A172 (cell line): ENCODE measurements around the gene DPH3. TPM values are rescaled to one million over a fixed set of nuclear protein-coding genes. Genes with fewer than 3 reads are reported as not detected.

Source experiments
- DNase-seq: peaks from one replicate; pipeline ENCODE4 v3.0.0-alpha.2; 2015; ENCODE audit warnings: low spot score
- total RNA-seq: library from RNA; depleted of rRNA; stranded (reverse); fragments of >200 nt; shearing (Covaris generic); gene quantifications from 2 replicates; pipeline ENCODE4 v1.2.3, GENCODE V29; 2014; rRNA removed

DPH3 gene
- total RNA-seq, 1 experiment from 2014 or later: 23.5 TPM

DNA sequence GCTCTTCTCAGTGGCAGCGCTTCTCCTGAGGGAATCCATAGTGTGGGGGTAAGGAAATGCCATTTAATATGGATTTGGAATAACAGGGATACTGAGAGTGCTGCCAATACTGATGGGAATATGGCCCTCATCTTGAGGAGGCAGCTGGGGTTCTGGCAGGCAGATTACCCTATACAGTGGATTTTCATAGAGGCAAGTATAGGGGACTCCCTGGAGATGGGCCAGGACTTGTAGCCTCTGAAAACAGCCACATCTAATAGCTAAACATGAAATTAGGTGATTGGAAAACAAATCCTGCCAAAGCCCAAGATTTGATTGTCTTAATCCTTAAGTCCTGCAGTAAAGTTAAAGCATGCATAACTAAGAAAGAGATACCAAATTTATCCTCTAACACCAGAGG lies 30.9 kb downstream of the DPH3 start:
- DNase-seq: no peak

DNA sequence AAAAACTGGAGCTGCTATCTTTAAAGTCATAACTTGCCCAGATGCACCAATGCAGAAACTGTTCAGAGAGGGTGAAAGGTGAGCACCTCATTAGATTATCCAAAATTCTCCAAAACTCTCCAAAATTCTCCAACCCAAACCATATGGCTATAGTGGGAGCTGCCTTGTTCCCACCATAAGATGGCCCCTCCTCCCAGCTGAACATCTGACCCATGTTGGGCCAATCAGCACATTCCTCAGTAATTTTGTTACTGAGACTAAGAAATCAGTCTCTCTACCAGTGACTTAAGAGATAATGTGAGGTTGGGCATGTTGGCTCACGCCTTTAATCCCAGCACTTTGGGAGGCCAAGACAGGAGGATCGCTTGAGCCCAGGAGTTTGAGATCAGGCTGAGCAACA lies 32.8 kb downstream of the DPH3 start:
- DNase-seq: no peak

DNA sequence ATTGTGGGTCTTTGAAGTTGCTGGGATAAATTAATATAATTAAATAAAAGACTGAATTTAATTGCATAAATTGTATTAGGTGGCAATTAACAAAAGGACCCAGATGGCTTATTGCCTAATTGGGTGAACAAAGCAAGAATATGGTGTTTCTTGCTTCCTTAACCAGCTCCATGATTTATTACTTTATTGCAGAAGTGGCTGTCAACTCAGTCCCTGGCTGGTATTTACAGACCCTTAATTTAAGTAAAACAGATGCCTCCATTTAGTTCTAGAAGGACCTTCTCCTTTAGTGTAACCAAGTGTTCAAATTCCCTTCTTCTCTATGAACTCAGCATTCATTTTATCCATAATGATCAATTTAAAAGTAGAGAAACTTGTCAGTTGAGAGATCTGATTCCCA lies 35.1 kb downstream of the DPH3 start:
- DNase-seq: no peak

DNA sequence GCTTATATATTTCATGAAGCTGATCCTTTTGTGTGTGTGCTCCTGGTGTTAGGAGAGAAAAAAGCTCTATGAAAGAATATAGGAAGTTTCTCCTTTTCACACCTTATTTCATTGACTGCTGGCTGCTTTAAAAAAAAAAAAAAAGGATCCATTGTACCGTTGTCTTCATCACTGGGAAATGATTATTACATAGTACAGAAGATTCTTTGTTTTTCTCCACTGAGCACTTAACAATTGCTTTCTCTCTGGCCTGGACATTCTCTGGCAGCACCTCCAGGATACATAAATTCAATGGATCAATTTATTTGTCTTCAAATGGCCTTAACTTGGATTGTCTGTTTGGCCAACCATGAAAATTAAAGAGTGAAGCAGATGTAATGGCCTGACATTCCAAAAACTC lies 37.2 kb downstream of the DPH3 start:
- no peak for DNase-seq

DNA sequence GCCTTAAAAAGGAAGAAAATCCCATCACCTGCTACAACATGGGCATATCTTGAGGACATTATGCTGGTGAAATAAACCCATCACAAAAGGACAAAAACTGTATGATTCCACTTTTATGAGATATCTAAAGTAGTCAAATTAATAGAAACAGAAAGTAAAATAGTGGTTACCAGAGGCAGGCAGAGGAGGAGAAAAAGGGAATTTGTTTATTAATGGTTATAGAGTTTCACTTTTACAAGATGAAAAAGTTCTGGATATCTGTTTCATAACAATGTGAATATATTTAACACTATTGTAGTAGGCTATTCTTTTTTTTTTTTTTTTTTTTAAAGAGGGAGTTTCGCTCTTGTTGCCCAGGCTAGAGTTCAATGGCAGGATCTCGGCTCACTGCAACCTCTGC lies 40.4 kb downstream of the DPH3 start:
- DNase-seq: no peak

DNA sequence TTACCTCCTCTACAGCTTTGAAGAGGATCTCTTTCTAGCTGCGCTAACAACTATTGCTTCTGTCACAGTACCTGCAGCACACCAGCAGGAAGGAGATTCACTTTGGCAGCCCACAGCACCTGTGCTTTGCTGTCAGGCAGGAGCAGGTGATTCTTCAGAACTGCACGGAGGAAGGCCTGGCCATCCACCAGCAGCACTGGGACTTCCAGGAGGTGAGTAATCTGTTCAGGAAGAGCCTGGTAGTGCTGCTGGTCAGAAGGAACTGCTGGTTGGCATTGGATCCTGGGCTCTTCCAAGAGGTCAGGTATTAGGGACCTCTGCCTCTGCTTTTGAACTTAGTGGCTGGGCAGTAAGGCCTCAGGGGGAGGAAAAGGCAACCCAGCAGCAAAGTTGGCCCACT lies 42.2 kb downstream of the DPH3 start:
- no peak for DNase-seq

DNA sequence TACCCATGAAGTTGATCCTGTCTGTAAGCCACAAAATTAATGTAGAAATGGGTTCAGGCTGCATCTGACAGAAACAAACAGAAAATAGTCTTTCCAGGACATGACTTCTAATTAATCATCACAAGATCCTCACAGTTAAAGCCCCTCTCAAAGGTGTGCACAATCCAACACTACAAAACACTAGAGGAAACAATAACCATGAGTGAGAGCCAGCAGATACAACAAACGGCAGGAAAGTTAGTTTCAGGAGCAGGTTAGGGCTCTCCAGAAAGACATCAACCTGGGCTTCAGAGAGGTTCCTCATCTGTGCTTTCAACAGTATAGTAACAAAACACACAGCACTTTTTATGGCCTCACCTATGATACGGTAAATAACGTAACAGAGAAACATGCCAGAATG lies 42.8 kb downstream of the DPH3 start:
- DNase-seq: no peak

DNA sequence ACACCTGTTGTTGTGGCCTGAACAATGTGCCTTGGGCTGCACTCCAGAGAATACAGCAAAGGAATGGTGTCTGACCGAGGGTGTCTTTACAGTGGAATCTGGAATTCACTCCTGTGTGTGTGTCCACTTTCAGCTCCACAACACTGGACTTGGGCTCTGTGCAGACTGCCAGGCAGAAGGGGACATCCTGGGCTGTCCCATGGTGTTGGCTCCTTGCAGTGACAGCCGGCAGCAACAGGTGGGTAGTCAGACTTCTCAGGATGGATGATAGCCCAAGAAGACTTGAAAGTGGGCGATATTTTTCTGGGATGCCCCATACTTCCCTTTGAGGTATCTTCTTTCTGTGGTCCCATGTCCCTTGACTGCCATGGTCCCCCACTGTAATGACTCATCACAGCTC lies 45.0 kb downstream of the DPH3 start:
- no peak for DNase-seq

DNA sequence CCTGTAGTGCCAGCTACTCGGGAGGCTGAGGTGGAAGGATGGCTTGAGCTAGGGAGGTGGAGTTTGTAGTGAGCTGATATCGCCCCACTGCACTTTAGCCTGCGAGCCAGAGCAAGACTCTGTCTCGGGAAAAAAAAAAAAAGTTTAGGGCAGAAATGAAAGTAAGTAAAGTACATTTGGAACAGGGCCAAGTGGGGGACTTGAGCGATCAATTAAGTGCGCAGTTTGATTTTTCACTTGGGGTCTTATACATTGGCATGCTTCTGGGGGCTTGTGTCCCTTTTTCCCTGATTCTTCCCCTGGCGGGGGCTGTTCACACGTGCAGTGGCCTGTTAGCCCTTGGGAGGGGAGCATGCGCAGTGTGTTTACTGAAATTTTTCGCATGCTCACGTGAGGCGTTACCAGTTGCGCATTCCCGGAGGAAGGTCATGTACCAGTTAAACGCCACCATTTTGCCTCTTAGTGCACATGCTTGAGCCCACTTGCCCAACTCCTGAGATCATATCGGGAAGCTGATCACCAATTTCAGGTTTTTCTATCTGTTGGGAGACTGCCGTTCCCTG lies 48.3 kb downstream of the DPH3 start:
- no peak for DNase-seq

DNA sequence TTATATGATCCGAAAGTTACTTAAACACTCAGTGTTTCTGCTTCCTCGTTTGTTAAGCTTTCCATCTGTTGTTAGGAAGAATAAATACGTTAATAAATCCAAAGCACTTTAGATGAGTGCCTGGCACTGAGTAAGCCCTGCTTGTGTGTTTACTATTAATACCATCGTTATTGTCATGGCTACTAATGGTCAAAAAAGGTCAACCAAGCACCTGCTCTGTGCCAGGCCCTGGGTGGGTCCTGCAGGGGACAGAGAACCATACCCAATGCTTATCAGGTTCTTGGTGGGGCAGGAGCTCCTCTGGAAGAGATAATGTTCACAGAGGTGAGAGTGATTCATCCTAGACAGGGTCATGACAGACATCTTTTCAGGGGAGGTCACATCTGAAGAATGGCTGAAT lies 50.4 kb downstream of the DPH3 start:
- DNase-seq: no peak

DNA sequence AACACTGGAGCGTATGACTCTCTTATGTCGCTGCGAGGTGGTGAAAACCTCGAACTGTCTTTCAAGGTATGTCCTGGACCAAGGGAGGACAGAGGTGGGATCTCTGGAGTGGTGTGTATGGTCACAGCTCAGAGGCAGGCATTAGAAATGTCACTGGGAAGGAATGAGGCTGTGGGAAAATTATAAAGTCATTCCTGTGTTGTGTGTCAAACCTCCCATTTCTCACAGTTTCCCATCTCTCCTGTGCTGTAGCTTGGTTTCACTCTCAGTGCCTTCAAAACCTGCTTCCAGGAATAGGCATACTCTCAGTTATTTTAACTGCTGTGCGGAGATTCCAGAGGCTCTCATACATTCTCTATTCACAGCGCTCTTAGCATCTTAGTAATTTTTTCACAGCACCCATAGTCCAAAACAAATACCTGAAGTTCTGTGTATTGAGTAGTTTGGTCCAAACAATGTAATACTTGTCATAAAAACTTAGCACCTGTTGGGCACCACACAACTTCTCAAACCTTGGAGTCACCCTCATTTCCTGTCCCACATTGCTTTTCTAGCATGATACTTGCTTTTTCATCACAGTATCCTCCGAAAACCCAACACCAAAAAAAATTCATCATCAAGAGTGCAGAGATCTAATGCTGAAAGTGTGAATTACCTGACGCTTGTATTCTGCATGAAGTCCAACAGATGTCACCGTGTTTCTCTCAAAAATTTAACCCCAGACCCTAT lies 53.4 kb downstream of the DPH3 start:
- DNase-seq: no peak

Other genes starting within 250 kb of the DPH3 start
- not detected in 2 replicates for gene GALNT15, start 90.3 kb downstream of the DPH3 start, total RNA-seq
- 17.5 and 18.7 TPM in 2 replicates for gene OXNAD1, start 269 bp upstream of the DPH3 start, total RNA-seq
- 46.1 and 52.1 TPM in 2 replicates for gene RFTN1, start 248.8 kb upstream of the DPH3 start, total RNA-seq